GM18526 (cell line): ENCODE measurements around the gene C7.

Source experiments
- POLR2A ChIP-seq: IDR thresholded peaks from 3 replicates; pipeline ENCODE4 v1.6.1; 2011; ENCODE audit not compliant: insufficient read length; ENCODE audit errors: extremely low read depth

Gene C7

DNA sequence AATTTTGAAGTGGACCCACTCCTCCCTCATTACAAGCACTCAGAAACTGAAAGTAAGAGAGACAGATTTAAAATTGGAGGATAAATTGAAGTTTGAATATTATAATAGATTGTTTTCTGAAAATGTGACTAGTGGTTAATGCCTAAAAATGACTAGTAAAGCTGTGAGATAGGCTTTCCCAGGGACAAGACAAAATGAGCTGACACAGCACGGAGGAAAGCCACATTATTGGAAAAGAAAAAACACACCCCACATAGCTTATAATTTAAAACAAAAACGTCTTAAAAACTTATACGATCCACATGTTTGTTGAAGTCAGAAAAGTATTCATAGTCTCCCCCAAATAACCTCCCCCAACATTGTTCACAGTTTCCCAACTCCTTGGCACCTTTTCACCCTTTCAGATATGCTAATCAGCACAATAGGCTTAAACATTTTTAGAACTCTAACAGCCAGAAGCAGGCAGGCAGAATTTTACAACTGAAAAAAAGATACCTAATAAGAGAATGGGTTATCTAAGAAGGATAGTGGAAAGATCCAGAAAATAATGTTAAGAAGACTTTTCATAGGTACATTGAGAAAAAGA is 6.1 kb downstream of the C7 start:
- TF ChIP-seq POLR2A, result no peak

DNA sequence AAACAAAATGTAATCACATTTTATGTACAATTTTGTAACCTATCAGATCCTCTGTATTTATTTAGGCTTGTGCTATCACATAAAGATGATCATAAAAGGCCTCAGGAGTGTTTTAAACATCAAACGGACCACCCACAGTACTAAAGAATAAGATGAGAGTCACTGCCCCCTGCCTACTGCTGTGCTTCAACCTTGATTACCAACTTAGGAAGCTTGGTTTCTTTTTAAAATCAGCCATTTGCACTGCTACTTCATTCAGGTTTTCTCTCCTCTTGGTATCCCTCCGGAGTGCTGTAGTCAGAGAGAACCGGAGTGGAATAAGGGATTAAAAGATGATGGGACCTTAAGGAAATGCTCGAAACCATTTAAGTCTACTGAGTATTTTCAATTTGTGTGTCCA is 6.9 kb downstream of the C7 start:
- TF ChIP-seq POLR2A, result no peak

GRCh38 chr5:40928886-40929448 is 19.7 kb downstream of the C7 start:
- TF ChIP-seq POLR2A, result no peak

DNA sequence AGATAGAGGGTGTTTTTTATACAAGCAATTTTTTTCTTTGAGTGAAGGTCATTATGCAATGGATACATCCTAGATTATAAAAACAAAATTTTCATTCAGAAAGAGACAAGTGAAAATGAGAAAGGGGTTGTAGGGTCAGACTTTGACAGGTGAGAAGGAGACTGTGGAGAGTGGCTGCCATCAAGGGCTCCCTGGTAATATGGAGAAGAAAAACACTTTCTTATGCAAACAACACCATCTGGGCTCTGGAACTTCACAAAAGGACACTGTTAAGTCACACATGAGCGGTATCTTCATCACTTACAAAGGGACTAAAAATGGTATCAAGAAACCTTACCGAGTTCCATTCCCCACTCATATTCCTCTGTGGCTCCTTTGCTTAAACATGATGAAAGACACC is 23.5 kb downstream of the C7 start:
- no peak for TF ChIP-seq POLR2A

DNA sequence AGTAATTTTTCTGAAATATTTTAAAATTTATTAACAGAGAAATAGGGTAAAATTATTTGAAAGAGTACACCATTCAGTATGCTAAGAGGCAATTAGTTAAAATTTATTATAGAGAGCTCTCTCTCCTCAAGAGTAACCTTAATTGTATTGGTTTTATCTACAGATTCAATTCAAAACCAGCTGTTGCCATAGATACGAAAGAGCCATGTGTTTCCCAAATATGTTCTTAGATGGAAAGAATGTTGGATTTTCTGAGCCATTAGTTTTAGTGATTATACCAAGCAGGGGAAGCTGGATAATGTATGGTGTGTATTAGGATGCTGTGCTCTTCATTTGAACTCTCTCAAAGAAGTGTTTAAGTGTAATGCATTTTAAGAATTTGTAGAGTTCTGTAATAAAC is 27.8 kb downstream of the C7 start:
- TF ChIP-seq POLR2A, result no peak

DNA sequence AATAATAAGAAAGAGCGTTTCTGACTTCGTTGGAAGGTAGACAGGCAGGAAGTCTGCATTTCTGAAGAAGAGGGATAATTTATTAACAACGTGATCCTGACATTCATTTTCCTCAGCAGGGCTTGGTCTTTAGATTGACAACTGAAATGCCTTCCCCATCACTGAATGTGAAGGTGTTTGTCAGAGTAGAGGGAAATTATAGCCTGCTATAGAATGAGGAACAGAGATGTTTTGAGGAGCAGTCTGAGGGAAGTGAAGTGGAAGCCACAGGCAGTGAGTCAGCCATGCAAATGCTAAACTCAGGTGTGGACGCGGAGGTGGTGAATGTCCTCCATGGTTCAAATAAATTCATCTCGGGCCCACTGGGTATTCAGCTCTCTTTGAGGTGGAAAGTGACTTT is 30.5 kb downstream of the C7 start:
- TF ChIP-seq POLR2A, result no peak

- no peak for TF ChIP-seq POLR2A
Measured at GRCh38 chr5:40945111-40945510, 35.8 kb downstream of the C7 start.

DNA sequence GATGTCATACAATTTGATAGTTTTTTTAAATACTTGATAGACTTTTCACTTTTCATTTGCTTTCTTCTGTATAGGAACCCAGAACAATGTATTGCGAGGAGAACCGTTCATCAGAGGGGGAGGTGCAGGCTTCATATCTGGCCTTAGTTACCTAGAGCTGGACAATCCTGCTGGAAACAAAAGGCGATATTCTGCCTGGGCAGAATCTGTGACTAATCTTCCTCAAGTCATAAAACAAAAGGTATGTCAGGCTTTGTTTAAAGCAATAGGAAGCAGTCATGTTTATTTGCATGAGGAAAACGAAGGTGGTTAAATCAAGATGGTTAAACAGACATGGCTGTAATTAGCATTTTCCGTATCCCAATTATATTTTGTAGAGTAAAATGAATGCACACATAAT is 46.0 kb downstream of the C7 start:
- no peak for TF ChIP-seq POLR2A

GRCh38 chr5:40957048-40957447 is 47.8 kb downstream of the C7 start:
- TF ChIP-seq POLR2A, result no peak

GRCh38 chr5:40958811-40959210 is 49.5 kb downstream of the C7 start:
- no peak for TF ChIP-seq POLR2A

DNA sequence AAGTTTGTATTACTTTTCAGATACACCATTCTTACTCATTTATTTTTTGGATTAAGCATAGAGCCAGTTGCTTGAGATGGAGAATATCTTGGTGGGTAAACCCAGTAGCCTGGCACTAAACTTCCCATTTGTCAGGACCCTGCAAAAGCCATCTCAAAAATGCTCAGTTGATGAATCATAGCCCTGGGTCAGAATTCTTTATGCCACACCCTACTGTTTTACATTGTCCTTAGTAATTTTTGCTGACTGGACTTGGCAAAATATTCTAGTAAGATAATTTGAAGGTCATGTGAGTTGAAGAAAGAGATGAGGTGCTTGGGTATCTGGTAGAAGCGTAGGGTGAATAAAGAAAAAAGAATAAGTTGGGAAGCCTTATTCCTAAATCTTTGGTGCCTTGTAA is 50.7 kb downstream of the C7 start:
- no peak for TF ChIP-seq POLR2A

GRCh38 chr5:40962207-40962955 is 53.1 kb downstream of the C7 start:
- TF ChIP-seq POLR2A, result no peak

DNA sequence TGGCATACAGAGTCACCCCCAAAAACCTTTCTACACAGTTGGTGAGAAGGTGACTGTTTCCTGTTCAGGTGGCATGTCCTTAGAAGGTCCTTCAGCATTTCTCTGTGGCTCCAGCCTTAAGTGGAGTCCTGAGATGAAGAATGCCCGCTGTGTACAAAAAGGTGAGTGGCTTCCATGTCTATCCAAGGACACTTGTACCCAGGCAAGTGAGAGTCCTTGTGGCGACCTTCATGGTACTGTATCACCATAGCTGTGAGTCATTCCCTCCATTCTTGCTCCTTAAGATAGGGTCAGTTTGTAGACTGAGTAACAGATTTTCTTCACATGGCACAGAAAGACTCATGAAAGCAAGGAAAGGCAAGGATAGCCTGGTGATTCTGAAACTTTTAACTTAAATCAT is 63.1 kb downstream of the C7 start:
- TF ChIP-seq POLR2A, result no peak

DNA sequence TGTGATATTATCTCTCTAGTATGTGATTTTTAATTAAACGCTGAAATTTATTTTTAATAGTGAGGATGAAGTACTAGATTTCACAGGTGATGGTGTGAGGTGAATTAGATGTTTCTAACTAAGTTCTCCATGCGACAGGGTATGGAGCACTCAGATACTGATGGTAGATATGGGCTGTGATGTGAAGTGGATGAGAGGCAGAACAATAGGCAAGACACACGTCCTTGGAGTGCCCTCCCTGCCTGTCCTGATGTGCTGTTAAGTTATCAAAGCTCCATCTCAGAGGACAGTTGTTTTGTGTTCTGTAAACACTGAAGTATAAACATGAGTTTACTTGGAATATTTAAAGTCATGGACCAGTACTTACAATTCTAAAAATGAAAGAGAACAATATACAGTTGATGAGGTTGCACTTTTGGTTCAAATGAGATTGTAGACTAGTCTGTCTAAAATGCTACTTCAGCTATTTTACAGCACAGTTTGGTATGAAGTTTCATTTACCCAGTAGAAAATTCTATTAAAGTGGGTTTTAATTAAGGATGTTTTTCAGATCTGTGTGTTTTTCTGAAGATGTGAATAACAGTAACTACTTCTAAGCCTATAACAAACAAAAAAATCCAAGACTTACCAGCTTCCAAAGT is 64.2 kb downstream of the C7 start:
- no peak for TF ChIP-seq POLR2A

DNA sequence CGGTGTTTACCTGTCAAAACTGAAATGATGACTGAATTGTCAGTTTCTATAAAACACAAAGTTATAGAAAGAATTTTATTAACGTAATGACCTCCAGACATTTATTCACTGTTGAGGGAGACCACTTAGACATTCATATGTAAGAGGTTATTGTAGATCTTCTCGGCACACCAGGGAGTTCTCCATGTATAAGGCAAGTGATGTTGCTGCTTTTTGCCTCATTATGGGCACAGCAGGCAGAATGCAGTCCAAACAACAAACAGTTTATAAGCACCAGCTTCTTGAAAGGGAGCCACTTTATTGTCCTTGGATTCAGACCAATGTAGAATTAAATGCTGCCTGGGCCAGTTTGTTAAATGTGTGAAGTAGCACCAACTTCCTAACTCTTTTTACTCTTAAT is 66.7 kb downstream of the C7 start:
- TF ChIP-seq POLR2A, result no peak

DNA sequence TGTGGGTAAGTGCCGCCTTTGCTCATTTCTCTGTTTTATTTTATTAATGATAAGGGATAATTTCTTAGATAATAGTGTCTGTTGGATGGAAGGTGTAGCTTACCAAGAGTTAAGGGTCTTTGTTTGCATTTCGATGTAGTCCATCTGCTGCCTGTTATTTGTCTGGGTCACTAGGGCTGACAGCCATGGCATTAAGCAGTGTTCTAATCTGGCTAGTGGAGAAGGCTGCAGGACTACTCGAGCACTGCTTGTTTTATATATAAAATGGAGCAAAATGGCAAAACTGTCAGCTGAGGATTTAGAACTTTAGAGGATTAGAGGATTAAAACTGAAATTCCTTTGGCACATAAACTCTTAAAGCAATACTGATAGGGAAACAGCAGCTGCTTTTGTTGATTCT is 67.5 kb downstream of the C7 start:
- TF ChIP-seq POLR2A, result no peak

- TF ChIP-seq POLR2A, result no peak
Measured at GRCh38 chr5:40981420-40981819, 72.1 kb downstream of the C7 start.

DNA sequence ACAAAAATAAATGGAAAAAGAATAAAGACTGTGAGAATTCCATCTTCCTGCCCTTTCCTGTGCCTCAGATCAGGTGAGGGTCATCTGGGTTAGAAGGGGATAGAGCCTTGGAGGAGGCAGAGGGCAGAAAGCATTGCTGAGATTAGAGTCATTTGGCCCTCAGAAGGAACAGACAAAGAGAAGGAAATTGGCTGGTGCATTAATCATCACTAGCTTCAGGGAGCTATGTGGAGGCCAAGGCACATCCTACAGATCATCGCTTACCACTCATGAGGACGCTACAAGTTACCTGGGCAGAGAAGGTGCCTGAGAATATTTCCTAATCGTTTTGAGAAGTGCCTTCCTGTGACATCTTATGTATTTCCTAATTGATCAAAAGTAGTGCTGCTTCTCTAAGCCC is 74.5 kb downstream of the C7 start:
- TF ChIP-seq POLR2A, result no peak
